ENCODE measurements around the gene RCSD1.

DNA sequence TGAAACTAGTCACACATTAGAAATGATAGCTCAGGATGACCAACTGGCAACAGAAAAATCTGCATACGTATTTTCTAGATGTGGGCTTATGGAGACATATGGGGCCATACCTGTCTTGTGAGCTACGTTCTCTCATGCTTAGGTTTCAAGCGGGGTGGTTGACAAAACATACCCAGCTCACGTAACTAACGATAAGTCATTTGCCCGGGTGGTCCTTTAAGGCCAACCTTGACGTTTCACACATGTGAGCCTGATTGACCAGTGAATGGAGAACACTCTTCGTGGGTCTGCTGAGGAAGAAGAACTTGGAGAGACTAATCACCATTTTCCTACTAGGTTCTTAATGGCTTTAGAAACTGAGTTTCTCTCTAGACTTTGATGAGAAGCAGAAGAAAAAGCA, 13.5 kb upstream of the RCSD1 start:
- TF ChIP-seq CTCF (conservative IDR thresholded peaks at IDR 0.05; ENCODE audit: low read length) (no peak), EZH2phosphoT487 (IDR thresholded peaks at IDR 0.05; ENCODE audit: borderline replicate concordance) (no peak)
